GM12878 (cell line): ENCODE results near the gene CCDC110. TPM values are rescaled to one million over a fixed set of nuclear protein-coding genes. Genes with fewer than 3 reads are reported as not detected.

ENCODE experiments used
- ETV6 ChIP-seq, 2 experiments: fragments of 450-650 bp in 1 of 2; IDR thresholded peaks in 1 of 2; conservative IDR thresholded peaks in 1 of 2; 2 replicates each; pipeline ENCODE4 v1.6.1; 2014; ENCODE audit warnings: antibody characterized with exemption in 1 of 2, borderline replicate concordance in 1 of 2, low read depth in 1 of 2, mild to moderate bottlenecking in 1 of 2, moderate library complexity in 1 of 2
- MXI1 ChIP-seq: fragments of 150-350 bp; IDR thresholded peaks from 2 replicates; pipeline ENCODE4 v1.6.1; 2011; ENCODE audit warnings: low read depth, mild to moderate bottlenecking, inconsistent platforms, low read length, improper control_type of control experiment
- PAX8 ChIP-seq: fragments of 450-650 bp; IDR thresholded peaks from 2 replicates; pipeline ENCODE4 v1.6.1; 2017; ENCODE audit warnings: mild to moderate bottlenecking, moderate library complexity
- RUNX3 ChIP-seq: IDR thresholded peaks from 2 replicates; pipeline ENCODE4 v1.6.1; 2012; ENCODE audit warnings: low read length, inconsistent platforms
- polyA plus RNA-seq, 11 experiments: library from polyadenylated mRNA; depleted of rRNA in 4 of 11; unstranded in 6 of 11; stranded (reverse) in 5 of 11; fragments of >200 nt; fragmentation: Nextera tagmentation in 4 of 11; fragmentation: Illumina TruSeq in 1 of 11; extraction: Ambion mirVana in 4 of 11; extraction: Trizol in 1 of 11; gene quantifications; 1 replicate in 1 of 11; 2 replicates in 10 of 11; pipeline versions ENCODE4 v1.2.1 to v1.2.3, GENCODE V29; 2011 to 2016; ENCODE audit warnings: inconsistent platforms in 2 of 11, missing spikeins in 2 of 11, low read depth in 1 of 11
- total RNA-seq, 4 experiments: library from RNA; depleted of rRNA in 3 of 4; stranded (reverse); fragments of >200 nt in 3 of 4; fragmentation: Illumina TruSeq in 1 of 4; extraction: Trizol in 1 of 4; gene quantifications; 2 replicates each; pipeline versions ENCODE4 v1.2.1 to v1.2.3, GENCODE V29; 2013 to 2021
- TF ChIP-seq, protein P1 (sequence below): fragments of 450-650 bp; IDR thresholded peaks from 2 replicates; pipeline ENCODE4 v1.6.1; 2018; ENCODE audit warnings: mild to moderate bottlenecking, low read depth, moderate library complexity; ENCODE audit not compliant: partially characterized antibody
- TF ChIP-seq, protein P2 (sequence below): fragments of 450-650 bp; formaldehyde crosslinking; IDR thresholded peaks from 2 replicates; pipeline ENCODE4 v1.4.0; 2022; ENCODE audit warnings: mild to moderate bottlenecking, moderate library complexity
- TF ChIP-seq, protein P3 (sequence below): fragments of 450-650 bp; IDR thresholded peaks from 2 replicates; pipeline ENCODE4 v1.6.1; 2017; ENCODE audit warnings: mild to moderate bottlenecking

CCDC110 gene
- total and polyA plus RNA-seq, 10 of the 15 experiments (the other 5 are each of a cell fraction or from before 2014, with no cell fraction given): 0.85 to 3.1 (median 2.1) TPM; not detected in 1

DNA sequence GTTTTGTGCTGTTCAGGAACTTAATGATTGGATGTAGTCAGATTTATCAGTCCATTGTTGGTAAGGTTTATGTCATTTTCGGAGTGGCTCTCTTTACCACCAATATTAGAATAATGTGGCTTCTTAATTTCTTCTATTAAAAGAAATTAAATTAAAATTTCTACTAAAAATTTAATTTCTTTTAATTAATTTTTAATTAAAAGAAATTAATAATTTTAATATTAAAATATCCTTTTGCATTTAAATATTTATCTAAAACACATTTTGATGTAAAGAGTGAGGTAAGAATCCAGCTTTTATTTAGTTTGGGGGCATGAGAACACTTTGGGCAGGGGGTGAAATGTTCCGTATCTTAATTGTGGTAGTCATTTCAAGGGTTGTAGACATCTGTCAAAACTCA, 30.1 kb downstream of the CCDC110 start (continued):
- TF ChIP-seq, protein P1, sequence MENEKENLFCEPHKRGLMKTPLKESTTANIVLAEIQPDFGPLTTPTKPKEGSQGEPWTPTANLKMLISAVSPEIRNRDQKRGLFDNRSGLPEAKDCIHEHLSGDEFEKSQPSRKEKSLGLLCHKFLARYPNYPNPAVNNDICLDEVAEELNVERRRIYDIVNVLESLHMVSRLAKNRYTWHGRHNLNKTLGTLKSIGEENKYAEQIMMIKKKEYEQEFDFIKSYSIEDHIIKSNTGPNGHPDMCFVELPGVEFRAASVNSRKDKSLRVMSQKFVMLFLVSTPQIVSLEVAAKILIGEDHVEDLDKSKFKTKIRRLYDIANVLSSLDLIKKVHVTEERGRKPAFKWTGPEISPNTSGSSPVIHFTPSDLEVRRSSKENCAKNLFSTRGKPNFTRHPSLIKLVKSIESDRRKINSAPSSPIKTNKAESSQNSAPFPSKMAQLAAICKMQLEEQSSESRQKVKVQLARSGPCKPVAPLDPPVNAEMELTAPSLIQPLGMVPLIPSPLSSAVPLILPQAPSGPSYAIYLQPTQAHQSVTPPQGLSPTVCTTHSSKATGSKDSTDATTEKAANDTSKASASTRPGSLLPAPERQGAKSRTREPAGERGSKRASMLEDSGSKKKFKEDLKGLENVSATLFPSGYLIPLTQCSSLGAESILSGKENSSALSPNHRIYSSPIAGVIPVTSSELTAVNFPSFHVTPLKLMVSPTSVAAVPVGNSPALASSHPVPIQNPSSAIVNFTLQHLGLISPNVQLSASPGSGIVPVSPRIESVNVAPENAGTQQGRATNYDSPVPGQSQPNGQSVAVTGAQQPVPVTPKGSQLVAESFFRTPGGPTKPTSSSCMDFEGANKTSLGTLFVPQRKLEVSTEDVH: no peak
- TF ChIP-seq, protein P2, sequence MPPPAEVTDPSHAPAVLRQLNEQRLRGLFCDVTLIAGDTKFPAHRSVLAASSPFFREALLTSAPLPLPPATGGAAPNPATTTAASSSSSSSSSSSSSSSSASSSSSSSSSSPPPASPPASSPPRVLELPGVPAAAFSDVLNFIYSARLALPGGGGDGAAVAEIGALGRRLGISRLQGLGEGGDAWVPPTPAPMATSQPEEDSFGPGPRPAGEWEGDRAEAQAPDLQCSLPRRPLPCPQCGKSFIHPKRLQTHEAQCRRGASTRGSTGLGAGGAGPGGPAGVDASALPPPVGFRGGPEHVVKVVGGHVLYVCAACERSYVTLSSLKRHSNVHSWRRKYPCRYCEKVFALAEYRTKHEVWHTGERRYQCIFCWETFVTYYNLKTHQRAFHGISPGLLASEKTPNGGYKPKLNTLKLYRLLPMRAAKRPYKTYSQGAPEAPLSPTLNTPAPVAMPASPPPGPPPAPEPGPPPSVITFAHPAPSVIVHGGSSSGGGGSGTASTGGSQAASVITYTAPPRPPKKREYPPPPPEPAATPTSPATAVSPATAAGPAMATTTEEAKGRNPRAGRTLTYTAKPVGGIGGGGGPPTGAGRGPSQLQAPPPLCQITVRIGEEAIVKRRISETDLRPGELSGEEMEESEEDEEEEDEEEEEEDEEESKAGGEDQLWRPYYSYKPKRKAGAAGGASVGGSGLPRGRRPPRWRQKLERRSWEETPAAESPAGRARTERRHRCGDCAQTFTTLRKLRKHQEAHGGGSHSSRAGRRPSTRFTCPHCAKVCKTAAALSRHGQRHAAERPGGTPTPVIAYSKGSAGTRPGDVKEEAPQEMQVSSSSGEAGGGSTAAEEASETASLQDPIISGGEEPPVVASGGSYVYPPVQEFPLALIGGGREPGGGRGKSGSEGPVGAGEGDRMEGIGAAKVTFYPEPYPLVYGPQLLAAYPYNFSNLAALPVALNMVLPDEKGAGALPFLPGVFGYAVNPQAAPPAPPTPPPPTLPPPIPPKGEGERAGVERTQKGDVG (CRISPR knock-in tag): no peak
- TF ChIP-seq ETV6 (conservative IDR thresholded peaks at IDR 0.05 in 1 of 2, IDR thresholded peaks at IDR 0.05 in 1 of 2; ENCODE audit: borderline replicate concordance in 1 of 2, low read depth in 1 of 2) (no peak), PAX8 (no peak), RUNX3 (no peak), MXI1 (no peak)
- TF ChIP-seq, protein P3, sequence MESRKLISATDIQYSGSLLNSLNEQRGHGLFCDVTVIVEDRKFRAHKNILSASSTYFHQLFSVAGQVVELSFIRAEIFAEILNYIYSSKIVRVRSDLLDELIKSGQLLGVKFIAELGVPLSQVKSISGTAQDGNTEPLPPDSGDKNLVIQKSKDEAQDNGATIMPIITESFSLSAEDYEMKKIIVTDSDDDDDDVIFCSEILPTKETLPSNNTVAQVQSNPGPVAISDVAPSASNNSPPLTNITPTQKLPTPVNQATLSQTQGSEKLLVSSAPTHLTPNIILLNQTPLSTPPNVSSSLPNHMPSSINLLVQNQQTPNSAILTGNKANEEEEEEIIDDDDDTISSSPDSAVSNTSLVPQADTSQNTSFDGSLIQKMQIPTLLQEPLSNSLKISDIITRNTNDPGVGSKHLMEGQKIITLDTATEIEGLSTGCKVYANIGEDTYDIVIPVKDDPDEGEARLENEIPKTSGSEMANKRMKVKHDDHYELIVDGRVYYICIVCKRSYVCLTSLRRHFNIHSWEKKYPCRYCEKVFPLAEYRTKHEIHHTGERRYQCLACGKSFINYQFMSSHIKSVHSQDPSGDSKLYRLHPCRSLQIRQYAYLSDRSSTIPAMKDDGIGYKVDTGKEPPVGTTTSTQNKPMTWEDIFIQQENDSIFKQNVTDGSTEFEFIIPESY: no peak
- TF ChIP-seq, all 136 proteins: peak for 0
